CD4-positive, CD25-positive, alpha-beta regulatory T cell (primary cell): Measurements from ENCODE around the gene PRDM16. TPM values are rescaled to one million over a fixed set of nuclear protein-coding genes. Genes with fewer than 3 reads are reported as not detected.
A peak's percentile ranks its signal among the peaks of the same experiment; 100 is the strongest.

ENCODE experiments used
- ATAC-seq, 2 donors: fragments of 150-1000 bp; cut with Tn5 transposase; one replicate each; pipeline ENCODE4 v1.10.0; 2021; ENCODE audit warnings: low read depth in 2 of 2, moderate number of reproducible peaks in 2 of 2, moderate library complexity in 1 of 2
- DNase-seq, 3 donors: peaks; one replicate each; pipeline versions ENCODE4 v3.0.0 to v3.0.0-alpha.2; 2012 to 2022; ENCODE audit warnings: mixed read lengths in 1 of 3
- H3K27ac ChIP-seq: one replicate; pipeline ENCODE4 v1.7.0; 2013; ENCODE audit warnings: mild to moderate bottlenecking, low read length; ENCODE audit not compliant: insufficient read depth, poor library complexity, severe bottlenecking
- H3K27me3 ChIP-seq: one replicate; pipeline ENCODE4 v1.7.0; 2013; ENCODE audit warnings: low read length; ENCODE audit not compliant: control insufficient read depth, insufficient read depth
- H3K36me3 ChIP-seq: one replicate; pipeline ENCODE4 v1.7.0; 2013; ENCODE audit warnings: mild to moderate bottlenecking, low read length, moderate library complexity; ENCODE audit not compliant: control insufficient read depth, insufficient read depth
- H3K4me1 ChIP-seq: 2 replicates; pipeline ENCODE4 v1.7.0; 2013; ENCODE audit warnings: mild to moderate bottlenecking, low read length; ENCODE audit not compliant: insufficient read depth, control insufficient read depth, poor library complexity, severe bottlenecking
- H3K4me3 ChIP-seq: one replicate; pipeline ENCODE4 v1.7.0; 2013; ENCODE audit warnings: low read depth, mild to moderate bottlenecking, low read length, moderate library complexity
- H3K9me3 ChIP-seq, 2 experiments: 1 replicate in 1 of 2; 2 replicates in 1 of 2; pipeline ENCODE4 v1.7.0; 2013; ENCODE audit warnings: low read length in 2 of 2, mild to moderate bottlenecking in 1 of 2, moderate library complexity in 1 of 2; ENCODE audit not compliant: control insufficient read depth in 2 of 2
- H3K27ac Mint-ChIP-seq, 3 donors: one replicate each; pipeline ENCODE4 v1.8.0; 2020 to 2022; ENCODE audit warnings: mild to moderate bottlenecking in 3 of 3, mixed read lengths in 3 of 3, moderate library complexity in 2 of 3
- H3K27me3 Mint-ChIP-seq: one replicate; pipeline ENCODE4 v1.8.0; 2022; ENCODE audit warnings: mild to moderate bottlenecking, mixed read lengths
- H3K36me3 Mint-ChIP-seq: one replicate; pipeline ENCODE4 v1.8.0; 2020; ENCODE audit warnings: mixed read lengths
- H3K4me1 Mint-ChIP-seq, 4 donors: one replicate each; pipeline ENCODE4 v1.8.0; 2020 to 2022; ENCODE audit warnings: mixed read lengths in 4 of 4, mild to moderate bottlenecking in 1 of 4
- H3K4me3 Mint-ChIP-seq, 4 donors: one replicate each; pipeline ENCODE4 v1.8.0; 2020 to 2022; ENCODE audit warnings: mild to moderate bottlenecking in 4 of 4, mixed read lengths in 4 of 4, moderate library complexity in 3 of 4
- H3K9me3 Mint-ChIP-seq, 7 donors: one replicate each; pipeline ENCODE4 v1.8.0; 2020 to 2022; ENCODE audit warnings: mixed read lengths in 7 of 7, mild to moderate bottlenecking in 3 of 7, moderate library complexity in 2 of 7
- polyA plus RNA-seq, 4 donors: library from polyadenylated mRNA; unstranded; fragments of 300-500 nt; fragmentation: Illumina TruSeq; gene quantifications; one replicate each; pipeline ENCODE4 v1.2.3, GENCODE V29; 2021
- total RNA-seq: library from RNA; stranded (reverse); gene quantifications from one replicate; pipeline ENCODE4 v1.2.3, GENCODE V29; 2022

The PRDM16 gene
- total and polyA plus RNA-seq, 5 donors from 2014 or later: 0.27 TPM; not detected in 4

DNA sequence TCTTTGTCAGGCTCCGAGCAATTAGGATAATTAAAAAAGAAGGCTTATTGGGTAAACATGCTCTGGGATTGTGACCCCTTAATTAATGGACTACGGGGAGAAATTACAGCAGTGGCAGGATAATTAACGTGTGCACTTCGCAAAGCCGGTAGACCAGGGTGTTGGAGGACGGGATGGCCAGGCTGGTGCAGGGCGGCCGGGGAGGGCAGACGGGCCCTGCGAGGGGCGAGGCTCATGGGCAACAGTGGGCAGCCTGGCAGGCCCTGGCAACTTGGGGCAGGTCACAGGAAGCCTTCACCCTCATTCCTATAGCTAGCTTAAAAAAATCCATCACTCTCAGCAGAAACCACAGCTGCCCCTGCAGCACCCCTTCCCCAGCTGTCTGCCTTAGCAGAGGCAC lies 199.3 kb downstream of the PRDM16 start:
- Mint-ChIP-seq H3K9me3 (peaks cover 0 to 3% (median 0%) of the 10 kb centered on the region in 7 donors), H3K36me3 (no peaks in the 10 kb centered on the region), H3K27ac (peak overlapping the region in 1 of 3 donors; percentile 57), H3K4me1 (no peaks in the 10 kb centered on the region), H3K27me3 (no peaks in the 10 kb centered on the region), H3K4me3 (no peak overlapping the region)
- Histone ChIP-seq H3K4me1 (no peaks in the 10 kb centered on the region), H3K27me3 (no peaks in the 10 kb centered on the region), H3K27ac (no peak overlapping the region), H3K36me3 (no peaks in the 10 kb centered on the region), H3K9me3 (no peaks in the 10 kb centered on the region), H3K4me3 (no peak overlapping the region)
- DNase-seq (no peak), ATAC-seq (no peak)

DNA sequence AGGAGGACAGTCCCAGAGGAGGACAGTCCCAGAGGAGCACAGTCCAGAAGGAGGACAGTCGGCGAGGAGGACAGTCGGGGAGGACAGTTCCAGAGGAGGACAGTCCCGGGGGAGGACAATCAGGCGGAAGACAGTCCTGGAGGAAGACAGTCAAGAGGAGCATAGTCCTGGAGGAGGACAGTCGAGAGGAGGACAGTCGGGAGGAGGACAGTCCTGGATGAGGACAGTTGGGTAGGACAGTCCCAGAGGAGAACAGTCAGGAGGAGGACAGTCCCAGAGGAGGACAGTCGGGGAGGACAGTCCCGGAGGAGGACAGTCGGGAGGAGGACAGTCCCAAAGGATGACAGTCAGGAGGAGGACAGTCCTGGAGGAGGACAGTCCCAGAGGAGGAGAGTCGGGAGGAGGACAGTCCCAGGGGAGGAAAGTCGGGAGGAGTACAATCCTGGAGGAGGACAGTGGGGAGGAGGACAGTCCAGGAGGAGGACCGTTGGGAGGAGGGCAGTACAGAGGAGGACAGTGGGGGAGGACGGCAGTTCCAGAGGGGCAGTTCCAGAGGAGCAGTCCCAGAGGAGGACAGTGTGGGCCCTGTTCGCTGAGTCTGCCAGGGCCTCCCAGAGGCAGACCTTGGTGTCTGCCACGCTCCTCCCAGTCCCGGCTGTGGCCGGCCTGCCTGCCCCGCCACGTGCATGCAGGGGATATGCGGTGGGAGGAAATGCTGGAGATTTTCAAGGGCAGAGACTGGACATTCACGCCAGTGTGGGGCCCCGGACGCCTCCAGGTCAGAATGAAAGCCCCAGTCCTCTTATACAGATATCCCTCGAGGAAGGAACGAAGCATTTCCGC lies 201.6 kb downstream of the PRDM16 start:
- no peak overlapping the region for H3K27ac Mint-ChIP-seq
- DNase-seq (no peak), ATAC-seq (no peak)
- no peaks in the 10 kb centered on the region for H3K4me1 Mint-ChIP-seq
- no peaks in the 10 kb centered on the region for H3K27me3 ChIP-seq
- no peaks in the 10 kb centered on the region for H3K9me3 ChIP-seq
- no peak overlapping the region for H3K4me3 ChIP-seq
- no peak overlapping the region for H3K4me3 Mint-ChIP-seq
- no peaks in the 10 kb centered on the region for H3K27me3 Mint-ChIP-seq
- H3K4me1 ChIP-seq: no peaks in the 10 kb centered on the region
- H3K36me3 ChIP-seq: no peaks in the 10 kb centered on the region
- H3K9me3 Mint-ChIP-seq: peaks cover 0 to 3% (median 0%) of the 10 kb centered on the region in 7 donors
- no peak overlapping the region for H3K27ac ChIP-seq
- H3K36me3 Mint-ChIP-seq: no peaks in the 10 kb centered on the region

DNA sequence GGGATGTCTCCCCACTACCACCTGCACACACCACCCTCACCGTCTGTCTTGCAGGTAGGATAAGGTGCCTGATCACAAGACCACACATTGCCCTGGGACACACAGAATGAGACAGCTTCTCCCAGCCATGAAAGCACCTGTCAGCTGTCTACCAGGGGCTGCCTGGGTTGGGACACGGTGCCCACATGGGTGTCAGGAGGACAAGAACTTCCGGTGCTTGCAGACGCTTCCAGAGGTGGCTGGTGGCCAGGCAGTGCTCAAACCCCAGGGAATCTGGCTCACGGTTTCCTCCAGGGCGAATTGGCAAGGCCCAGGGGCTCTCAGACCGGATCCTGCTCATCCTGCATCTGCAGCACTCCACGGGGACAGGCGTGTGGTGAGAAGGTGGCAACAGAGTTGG lies 202.9 kb downstream of the PRDM16 start:
- Histone ChIP-seq H3K4me3 (no peak overlapping the region), H3K27ac (no peak overlapping the region), H3K4me1 (no peaks in the 10 kb centered on the region), H3K9me3 (no peaks in the 10 kb centered on the region), H3K36me3 (no peaks in the 10 kb centered on the region), H3K27me3 (no peaks in the 10 kb centered on the region)
- H3K4me1 Mint-ChIP-seq: no peaks in the 10 kb centered on the region
- H3K9me3 Mint-ChIP-seq: peaks cover 0 to 3% (median 0%) of the 10 kb centered on the region in 7 donors
- H3K27ac Mint-ChIP-seq: no peak overlapping the region
- ATAC-seq (no peak), DNase-seq (no peak)
- no peak overlapping the region for H3K4me3 Mint-ChIP-seq
- no peaks in the 10 kb centered on the region for H3K36me3 Mint-ChIP-seq
- no peaks in the 10 kb centered on the region for H3K27me3 Mint-ChIP-seq

DNA sequence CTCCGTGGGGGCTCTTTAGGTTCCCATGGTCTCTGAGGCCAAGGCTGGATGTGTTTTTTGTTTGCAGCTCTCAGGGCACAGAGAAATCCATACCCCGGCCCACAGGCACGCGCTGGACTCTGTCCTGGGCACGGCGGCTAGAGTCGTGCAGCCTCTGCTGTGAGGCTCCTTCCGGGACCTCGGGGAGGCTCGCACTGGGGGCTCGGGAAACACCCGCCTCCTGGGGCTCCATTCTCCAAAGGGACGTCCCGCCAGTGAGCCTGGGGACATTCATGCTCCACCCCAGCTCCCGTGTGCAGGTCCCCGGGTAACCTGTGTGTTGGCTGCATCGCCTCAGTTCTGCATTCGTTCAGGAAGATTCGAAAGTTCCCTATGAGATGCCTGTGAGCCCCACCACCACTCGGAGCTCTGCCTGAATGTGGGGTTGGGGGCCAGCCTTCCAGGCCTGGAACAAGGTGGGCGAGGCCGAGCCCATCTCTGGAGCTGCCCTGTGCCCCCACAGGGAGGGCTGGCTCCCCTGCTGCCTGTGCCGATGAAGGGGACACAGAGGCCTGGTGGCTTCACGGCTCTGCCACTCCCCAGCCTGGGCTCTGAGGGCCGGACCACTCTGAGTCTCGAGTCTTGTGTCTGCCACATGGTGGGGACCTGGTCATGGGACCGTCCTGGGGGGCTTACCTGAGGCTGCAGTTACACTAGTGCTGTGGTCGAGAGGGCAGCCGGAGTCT lies 203.5 kb downstream of the PRDM16 start:
- Histone ChIP-seq H3K9me3 (no peaks in the 10 kb centered on the region), H3K4me3 (no peak overlapping the region), H3K4me1 (no peaks in the 10 kb centered on the region), H3K27me3 (no peaks in the 10 kb centered on the region), H3K36me3 (no peaks in the 10 kb centered on the region), H3K27ac (no peak overlapping the region)
- Mint-ChIP-seq H3K9me3 (peaks cover 0 to 3% (median 0%) of the 10 kb centered on the region in 7 donors), H3K27ac (no peak overlapping the region), H3K36me3 (no peaks in the 10 kb centered on the region), H3K27me3 (no peaks in the 10 kb centered on the region), H3K4me1 (no peaks in the 10 kb centered on the region), H3K4me3 (no peak overlapping the region)
- DNase-seq (no peak), ATAC-seq (no peak)

DNA sequence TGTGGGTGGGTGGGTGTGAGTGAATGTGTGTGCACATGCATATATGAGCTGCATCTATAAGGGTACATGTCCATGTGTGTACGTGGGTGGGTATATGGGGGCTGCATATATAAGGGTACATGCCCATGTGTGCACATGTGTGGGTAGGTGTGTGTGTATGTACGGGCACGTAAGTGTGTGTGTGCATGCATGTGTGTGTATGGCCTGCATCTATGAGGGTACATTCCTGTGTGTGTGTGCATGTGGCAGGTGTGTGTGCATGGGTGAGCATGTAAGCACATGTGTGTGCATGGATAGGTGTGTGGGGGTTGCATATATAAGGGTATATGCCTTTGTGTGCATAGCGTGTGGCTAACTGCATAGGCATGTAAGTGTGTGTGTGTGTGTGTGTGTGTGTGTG lies 204.4 kb downstream of the PRDM16 start:
- Histone ChIP-seq H3K4me1 (no peaks in the 10 kb centered on the region), H3K36me3 (no peaks in the 10 kb centered on the region), H3K27ac (no peak overlapping the region), H3K4me3 (no peak overlapping the region), H3K9me3 (no peaks in the 10 kb centered on the region), H3K27me3 (no peaks in the 10 kb centered on the region)
- H3K4me1 Mint-ChIP-seq: no peaks in the 10 kb centered on the region
- no peak for DNase-seq
- H3K36me3 Mint-ChIP-seq: no peaks in the 10 kb centered on the region
- no peaks in the 10 kb centered on the region for H3K27me3 Mint-ChIP-seq
- peaks cover 0 to 3% (median 0%) of the 10 kb centered on the region in 7 donors for H3K9me3 Mint-ChIP-seq
- H3K4me3 Mint-ChIP-seq: no peak overlapping the region
- ATAC-seq: no peak
- peak overlapping the region in 1 of 3 donors; percentile 62 for H3K27ac Mint-ChIP-seq

DNA sequence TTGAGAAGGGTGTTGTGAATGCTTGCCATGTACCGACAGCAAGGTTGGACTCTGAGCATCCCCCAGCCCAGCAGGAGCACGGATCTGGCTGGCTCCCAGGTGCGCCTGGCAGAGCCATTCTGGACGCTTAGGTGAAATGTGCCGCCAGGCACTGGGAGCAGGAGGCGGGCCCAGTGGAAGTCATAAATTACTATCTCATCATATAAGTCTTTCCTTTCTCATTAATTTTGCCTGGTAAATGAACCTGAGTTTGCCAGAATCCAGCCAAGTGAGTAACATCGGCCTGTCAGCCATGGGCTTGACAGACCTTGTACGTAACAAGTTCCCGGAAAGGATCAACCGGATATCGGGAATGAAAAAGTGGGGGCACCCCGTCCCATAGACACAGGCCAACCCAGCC lies 206.0 kb downstream of the PRDM16 start:
- no peaks in the 10 kb centered on the region for H3K36me3 ChIP-seq
- Mint-ChIP-seq H3K9me3 (peaks cover 0 to under 1% (median 0%) of the 10 kb centered on the region in 7 donors), H3K4me1 (no peaks in the 10 kb centered on the region), H3K27ac (no peak overlapping the region), H3K36me3 (no peaks in the 10 kb centered on the region), H3K4me3 (no peak overlapping the region), H3K27me3 (no peaks in the 10 kb centered on the region)
- no peak overlapping the region for H3K4me3 ChIP-seq
- no peaks in the 10 kb centered on the region for H3K4me1 ChIP-seq
- no peak overlapping the region for H3K27ac ChIP-seq
- H3K9me3 ChIP-seq: no peaks in the 10 kb centered on the region
- no peak for ATAC-seq
- H3K27me3 ChIP-seq: no peaks in the 10 kb centered on the region
- DNase-seq: no peak

DNA sequence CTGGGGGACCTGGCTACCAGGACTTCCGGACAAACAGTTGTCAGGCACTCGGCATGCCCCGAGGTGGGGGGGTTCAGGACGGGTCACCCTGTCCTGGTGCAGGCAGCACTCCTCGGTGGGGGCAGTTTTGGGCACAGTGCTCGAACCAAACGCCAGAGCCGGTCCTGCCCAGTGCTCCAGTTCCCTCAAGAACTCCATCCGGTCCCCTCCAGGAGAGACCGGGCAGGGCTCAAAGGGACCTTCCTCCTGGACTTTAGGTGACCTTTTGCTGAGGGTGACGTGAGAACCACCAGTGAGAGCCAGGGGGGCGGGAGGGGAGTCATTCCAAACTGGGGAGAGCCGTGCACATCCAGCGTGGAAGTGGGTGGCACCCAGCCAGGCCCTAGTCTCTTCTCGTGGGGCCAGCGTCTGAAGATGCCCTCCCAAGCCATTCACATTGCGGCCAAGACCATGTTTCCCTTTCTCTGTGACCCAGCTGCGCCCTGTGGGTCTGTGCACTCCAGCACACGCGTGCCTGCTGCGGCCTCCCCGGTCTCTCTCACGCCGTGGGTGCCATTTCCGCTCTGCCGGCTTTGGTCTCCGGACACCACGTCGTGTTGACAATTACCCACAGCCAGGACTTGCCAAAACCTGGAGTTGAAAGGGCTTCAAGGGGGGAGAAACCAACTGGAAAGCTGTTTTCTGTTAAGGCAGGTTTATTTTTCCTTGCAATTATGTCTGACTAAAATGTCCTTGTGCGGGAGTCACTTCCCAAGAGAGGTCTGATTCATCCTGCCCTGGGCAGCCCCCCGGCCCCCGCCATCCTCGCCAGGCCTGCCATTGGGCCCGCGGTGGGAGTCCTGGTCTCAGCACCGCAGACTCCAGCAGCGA lies 206.7 kb downstream of the PRDM16 start:
- DNase-seq: no peak
- Histone ChIP-seq H3K9me3 (no peaks in the 10 kb centered on the region), H3K27me3 (no peaks in the 10 kb centered on the region), H3K27ac (no peak overlapping the region), H3K4me1 (no peaks in the 10 kb centered on the region), H3K4me3 (no peak overlapping the region), H3K36me3 (no peaks in the 10 kb centered on the region)
- no peak overlapping the region for H3K27ac Mint-ChIP-seq
- ATAC-seq: no peak
- H3K4me1 Mint-ChIP-seq: no peaks in the 10 kb centered on the region
- no peak overlapping the region for H3K4me3 Mint-ChIP-seq
- no peaks in the 10 kb centered on the region for H3K27me3 Mint-ChIP-seq
- no peaks in the 10 kb centered on the region for H3K36me3 Mint-ChIP-seq
- H3K9me3 Mint-ChIP-seq: no peaks in the 10 kb centered on the region
